Dedifferentiated amniotic fluid mesenchymal stem cell (primary cell): Measurements from ENCODE around the gene SLC46A1.
A peak's percentile ranks its signal among the peaks of the same experiment; 100 is the strongest.
"Not testable (repeated sequence)": the region's sequence is repeated elsewhere in the genome, so short reads cannot be mapped to it uniquely, and the experiment has no call there.

Source experiments
- DNase-seq: peaks from one replicate; pipeline ENCODE4 v3.0.0-alpha.2; 2016; ENCODE audit errors: extremely low spot score

SLC46A1 gene

DNA sequence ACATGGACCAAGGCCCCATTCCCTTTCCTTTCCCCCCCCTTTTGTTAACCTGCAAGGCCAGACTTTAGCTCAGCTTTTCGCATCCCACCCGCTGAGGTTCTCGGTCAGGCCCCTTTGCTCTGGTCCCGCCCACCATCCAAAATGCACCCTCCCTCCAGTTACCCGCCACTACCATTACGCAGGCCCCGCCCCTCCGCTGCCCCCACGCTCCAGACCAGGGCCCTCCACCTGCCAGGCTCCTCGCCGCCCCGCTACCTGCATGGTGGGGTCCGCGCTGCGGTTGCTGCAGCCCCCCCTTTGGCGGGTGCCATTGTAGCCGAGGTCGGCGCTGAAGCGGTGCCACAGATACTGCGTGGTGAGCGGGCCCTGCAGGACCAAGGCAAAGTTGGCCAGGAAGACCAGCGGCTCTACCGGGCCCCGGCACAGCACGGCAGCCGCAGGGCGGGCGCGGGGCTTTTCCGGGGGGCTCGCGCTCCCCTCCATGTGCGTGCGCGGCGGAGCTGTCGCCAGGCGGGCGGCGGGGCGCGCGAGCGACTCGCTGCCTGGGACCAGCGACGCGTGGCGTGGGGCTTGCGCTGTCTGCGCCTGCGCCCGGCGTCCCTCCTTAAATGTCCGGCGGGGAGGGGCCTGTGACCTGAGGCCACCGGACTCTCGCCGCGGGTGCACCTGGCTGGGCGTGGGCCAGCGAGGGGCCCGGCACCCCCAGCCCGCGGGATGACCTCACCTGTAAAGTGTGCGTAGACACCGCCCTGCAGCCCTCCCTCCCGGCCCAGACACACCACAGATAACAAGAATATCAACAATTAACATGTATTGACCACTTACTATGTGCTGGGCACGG lies at the start of gene SLC46A1:
Gene SLC46A1, minus strand, starts transcription at position 581 of the 841 bp plus-strand sequence. Its CDS starts 98 bp downstream, at position 483.
- DNase-seq, result no peak

DNA sequence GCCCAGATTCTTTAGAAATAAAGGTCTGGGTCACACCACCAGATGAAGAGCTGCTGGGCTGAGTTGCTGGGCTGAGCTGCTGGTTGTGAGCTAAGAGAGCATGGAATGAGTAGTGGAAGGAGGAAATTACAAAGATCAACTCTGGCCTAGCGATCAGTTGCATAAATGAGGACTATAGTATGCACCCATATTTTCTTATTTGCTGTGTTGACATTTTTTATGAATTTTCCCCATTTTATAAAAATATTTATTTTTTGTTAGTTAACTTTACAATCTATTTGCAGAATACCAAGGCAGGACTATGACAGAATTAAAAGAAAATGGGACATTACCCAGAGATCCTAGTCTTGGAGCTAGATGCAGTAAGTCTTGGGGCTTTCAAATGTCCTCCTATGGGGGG lies 43.8 kb upstream of the SLC46A1 start:
- DNase-seq, result no peak

DNA sequence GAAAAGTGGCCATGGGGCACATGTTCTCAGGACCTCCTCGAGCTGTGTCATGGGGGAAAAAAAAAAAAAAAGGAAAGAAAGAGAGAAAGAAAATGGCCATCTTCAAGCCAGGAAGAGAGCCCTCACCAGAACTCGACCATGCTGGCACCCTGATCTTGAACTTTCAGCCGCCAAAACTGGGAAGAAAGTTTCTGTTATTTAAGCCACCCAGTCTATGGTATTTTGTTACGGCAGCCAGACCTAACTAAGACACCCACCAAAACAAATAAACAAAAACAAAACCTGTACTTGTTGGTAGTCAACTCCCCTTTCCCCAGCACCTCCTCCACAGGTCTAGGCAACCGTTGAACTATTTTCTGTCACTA lies 41.4 kb upstream of the SLC46A1 start:
- DNase-seq, result no peak

GRCh38 chr17:28446716-28447395 lies 40.8 kb upstream of the SLC46A1 start:
- DNase-seq, result no peak

DNA sequence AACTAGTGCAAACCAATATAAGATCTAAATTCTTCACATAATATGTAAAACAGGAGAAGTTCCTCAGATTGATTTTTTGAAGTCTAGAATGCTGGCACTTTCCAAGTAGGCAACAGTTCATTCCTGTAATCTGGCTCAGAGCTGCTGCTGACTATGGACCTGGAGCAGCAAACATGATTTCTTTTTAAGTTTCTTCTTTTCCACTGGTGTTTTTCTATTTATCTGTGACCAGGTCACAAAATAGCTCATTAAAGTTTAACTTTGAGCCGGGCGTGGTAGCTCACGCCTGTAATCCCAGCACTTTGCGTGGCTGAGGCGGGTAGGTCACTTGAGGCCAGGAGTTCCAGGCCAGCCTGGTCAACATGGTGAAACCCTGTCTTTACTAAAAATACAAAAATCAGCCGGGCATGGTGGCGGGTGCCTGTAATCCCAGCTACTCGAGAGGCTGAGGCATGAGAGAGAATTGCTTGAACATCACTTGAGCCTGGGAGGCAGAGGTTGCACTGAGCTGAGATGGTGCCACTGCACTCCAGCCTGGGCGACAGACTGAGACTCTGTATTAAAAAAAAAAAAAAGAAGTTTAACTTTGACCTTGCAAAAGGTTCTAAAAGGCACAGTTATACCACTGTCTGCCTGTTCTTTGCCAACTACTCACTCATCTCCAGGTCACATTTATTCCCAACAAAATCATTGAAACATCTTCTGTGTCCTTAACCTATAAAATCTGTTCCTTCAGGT lies 38.1 kb upstream of the SLC46A1 start:
- DNase-seq, result no peak

GRCh38 chr17:28434326-28434725 lies 28.3 kb upstream of the SLC46A1 start:
- DNase-seq, result not testable (repeated sequence)

- DNase-seq, result no peak
Observed at GRCh38 chr17:28433721-28434120, 27.7 kb upstream of the SLC46A1 start.

- not testable (repeated sequence) for DNase-seq
Observed at GRCh38 chr17:28427982-28428381, 22.0 kb upstream of the SLC46A1 start.

GRCh38 chr17:28427371-28427770 lies 21.4 kb upstream of the SLC46A1 start:
- DNase-seq, result no peak

- DNase-seq, result no peak
Observed at GRCh38 chr17:28426081-28426519, 20.1 kb upstream of the SLC46A1 start.

DNA sequence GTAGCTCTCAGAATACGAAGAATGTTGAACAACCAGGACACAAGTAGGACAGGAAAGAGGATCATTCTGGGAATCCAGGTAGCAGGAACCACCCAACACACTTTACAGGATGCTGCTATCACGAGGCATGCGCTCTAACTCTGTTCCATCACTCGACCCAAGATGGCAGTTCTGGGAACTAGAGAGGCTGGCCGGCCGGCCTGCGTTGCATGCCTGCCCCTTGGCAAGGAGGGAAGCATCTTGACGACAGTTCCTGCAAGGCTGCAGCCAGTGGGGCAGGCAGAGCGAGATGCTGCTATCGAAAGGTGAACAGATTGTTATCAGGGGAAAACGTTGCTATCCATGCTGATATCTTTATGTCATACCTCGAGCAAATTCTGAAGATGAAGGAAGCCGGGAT lies 19.2 kb upstream of the SLC46A1 start:
- no peak for DNase-seq

DNA sequence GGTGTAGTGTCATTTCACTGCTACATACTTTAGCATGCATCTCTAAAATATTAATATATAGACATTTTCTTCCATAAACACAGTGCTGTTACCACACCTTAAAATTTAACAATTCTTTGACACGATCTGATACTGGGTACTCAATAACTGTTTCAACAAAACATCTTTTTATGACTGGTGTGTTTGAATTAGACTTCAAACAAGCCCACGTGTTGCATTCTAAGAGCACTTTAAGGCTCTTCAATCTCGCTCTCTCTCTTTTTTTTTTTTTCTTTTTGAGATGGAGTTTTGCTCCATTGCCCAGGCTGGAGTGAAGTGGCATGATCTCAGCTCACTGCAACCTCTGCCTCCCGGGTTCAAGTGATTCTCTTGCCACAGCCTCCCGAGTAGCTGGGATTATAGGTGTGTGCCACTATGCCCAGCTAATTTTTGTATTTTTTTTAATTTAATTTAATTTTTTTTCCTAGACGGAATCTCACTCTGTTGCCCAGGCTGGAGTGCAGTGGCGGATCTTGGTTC lies 15.8 kb upstream of the SLC46A1 start:
- no peak for DNase-seq

- DNase-seq, result peak; percentile 51
Observed at GRCh38 chr17:28416703-28417311, 10.8 kb upstream of the SLC46A1 start.

DNA sequence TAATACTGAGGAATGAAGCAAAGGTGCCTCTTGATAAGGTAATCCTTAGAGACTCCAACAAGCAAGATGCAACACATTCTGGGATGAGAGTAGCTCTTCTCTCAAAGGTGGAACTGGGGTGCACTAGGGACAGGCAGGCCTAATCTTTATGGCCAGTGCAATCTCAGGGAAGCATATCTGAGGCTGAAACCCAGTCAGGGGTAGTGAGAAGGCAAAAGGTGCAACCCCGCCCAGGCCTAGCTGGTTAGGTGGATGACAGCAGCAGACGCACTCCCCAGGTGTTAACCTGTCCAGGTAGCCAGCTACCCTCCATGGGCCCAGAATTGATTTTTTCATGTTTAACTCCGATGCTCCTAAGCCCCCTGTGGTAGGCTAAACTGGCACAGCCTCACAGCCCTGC lies 9.9 kb upstream of the SLC46A1 start:
- no peak for DNase-seq

DNA sequence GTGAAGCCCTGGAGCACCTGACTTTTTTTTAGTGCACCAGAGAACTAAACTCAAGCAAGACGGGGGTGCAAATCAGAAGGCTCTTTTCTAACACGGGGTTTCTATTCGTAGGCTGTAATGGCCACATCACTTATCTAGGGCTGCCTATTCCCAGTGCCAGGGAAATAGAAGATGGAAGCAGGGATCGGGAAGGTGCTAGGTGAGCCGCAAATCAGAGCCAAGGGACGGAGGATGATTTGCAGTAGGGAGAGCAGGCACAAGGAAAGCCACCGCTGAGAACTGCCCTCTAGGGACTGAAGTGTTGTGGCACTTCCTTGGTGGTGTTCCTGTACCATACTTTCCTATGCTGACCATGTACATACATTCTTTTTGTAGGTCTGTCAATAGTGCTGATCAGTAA lies 7.8 kb upstream of the SLC46A1 start:
- DNase-seq, result no peak

- DNase-seq, result no peak
Observed at GRCh38 chr17:28412099-28412498, 6.1 kb upstream of the SLC46A1 start.

DNA sequence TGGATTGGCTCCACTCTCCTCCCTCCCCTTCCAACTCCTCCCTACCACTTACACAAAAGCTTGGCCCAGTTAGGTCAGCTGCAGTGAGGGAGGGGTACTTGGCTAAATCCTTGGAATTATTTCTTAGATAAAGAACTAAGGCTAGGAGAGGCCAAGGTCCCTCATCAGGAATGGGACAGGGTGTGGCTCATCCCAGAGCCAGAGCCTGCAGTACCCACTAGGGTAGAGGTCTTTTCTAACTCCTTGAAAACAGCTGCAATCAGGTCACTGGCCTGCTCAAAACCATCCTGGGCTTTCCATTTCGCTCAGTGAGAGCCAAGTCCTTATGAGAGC lies 1.9 kb upstream of the SLC46A1 start:
- no peak for DNase-seq

DNA sequence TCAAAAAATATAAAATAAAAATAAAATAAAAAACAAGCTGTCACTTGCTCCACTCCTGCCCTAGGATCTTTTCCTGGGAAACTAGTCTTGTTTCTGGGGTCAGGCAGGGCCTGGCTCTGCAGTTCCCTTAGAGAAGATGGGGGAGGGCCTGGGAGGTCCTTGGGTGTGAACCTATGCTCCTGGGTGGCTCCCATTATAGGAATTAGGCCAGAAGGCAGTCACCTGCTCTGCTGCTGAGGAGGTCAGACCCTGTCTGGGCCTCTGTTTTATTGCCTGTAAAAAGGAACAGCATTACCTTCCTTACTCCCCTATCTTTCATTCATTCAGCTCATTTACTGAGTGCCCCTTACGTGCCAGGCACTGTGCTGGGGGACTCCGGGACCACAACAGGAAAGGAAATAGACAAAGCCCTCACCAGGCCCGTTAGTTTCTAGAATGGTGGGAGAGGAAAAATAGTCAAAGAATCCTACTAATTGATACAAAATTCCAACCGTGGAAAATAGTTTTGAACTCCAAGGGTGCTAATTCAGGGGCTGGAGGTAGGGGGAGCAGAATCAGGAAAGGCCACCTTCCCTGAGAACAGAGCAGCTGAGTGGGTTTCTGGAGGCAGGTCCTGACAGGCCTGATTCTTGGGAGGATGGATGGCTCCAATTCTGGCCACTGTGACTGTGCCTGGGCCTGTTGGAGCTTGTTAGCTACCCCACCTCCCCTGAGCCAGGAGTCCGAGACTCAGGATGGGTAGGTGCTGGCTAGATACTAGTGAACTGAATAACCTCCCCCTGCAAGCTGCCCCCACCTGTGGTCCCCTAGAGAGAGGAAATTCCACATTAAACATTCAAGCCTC lies 1.3 kb upstream of the SLC46A1 start:
- DNase-seq, result no peak

GRCh38 chr17:28406473-28406814 lies 432 bp upstream of the SLC46A1 start:
- DNase-seq, result no peak

DNA sequence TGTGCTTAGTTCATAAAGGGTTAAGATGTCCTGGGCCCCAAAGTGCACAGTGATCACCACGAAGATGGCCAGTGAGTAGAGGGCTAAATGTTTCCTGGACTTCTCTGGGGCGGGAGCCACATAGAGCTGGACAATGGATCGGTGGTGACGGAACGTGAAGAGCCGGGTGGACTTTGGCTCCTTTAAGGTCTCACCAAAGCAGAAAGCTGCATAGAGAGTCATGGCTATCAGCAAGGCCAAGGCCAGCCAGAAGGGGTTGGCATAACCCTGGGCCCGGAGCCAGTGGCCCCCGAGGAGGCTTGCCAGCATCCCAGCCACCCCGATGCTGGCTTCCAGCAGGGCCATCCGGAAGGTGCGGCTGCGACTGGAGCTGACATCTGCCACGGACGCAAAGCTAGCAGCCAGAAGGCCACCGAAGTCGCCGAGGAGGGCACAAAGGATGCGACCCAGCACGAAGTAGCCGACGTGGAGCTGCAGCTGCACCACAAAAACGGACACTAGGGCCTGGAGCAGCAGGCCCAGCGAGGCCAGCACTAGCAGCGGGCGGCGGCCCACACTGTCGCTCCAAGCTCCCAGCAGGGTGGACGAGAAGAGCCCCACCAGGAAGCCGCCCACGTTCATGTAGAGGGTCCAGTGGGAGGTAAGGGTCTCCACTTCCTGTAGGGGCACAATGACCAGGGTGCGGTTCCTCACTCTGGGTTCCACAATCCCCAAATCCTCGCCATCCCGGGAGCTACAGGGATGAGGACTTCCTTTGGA lies 1.0 kb downstream of the SLC46A1 start:
- no peak for DNase-seq

DNA sequence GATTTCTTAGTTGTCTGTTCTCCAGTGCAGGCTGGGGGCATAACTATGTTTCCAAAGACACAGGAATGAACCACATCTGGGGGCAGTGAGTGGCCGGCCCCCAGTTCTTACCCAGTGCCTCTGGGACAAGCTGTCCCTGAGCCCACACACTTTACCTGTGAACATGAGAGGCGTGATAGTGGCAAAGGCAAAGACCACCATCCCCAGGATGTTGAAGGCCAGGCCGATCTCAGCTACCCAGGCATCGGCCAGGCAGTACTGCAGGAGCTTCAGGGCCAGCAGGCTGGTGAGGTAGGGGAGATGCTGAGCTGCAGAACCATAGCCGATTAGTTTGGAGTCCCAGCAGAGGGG lies 1.6 kb downstream of the SLC46A1 start:
- DNase-seq, result no peak
